Bronchus fibroblast of lung (primary cell): Measurements from ENCODE around the gene MATCAP1. TPM values are rescaled to one million over a fixed set of nuclear protein-coding genes. Genes with fewer than 3 reads are reported as not detected.

Experiments
- total RNA-seq: library from RNA; depleted of rRNA; stranded (reverse); fragments of >200 nt; gene quantifications from 2 replicates; pipeline ENCODE4 v1.2.3, GENCODE V29; 2015

Gene MATCAP1
- total RNA-seq, result 8.4 and 9.1 TPM in 2 replicates

DNA sequence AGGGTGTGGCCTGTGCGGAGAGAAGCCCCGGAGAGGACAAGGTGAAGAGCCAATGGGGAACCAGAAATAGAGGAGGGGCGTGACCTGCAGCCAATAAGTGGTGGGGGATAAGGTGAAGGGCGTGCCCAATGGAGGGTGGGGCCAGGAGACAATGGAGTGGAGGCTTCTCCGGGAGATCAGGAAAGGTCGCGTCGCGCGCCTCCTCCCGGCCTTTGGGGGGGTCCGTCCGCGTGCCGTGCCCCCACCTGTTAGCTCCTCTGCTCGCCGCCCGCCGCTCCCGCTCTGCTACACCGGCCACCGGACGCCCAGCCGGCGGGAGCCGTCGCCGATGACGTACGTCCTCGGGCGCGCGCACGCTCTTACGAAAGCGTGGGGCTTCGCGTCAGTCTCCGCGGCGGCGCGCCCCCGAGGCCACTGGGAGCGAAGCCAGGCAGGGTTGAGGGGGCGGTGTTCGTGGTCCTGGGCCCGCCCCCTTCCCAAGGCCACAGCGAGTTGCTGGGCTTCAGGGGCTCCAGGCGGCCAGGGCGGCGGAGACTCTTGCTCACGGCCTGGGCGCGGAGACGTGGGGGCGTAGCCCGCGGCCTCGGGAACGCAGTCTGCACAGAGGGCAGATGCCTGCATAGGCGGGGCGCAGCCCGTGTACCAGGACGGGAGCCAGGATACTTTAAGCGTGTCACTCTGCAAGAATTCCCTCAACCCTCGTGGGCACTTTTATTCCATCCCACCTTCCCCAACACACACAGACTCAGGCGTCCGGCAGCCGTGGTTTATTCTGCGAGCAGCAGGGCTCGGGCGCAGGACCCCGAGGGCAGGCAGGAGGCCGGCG lies at the start of gene MATCAP1:
Gene MATCAP1, minus strand, starts transcription at position 337 of the 826 bp plus-strand sequence. CDS start 3,353 bp downstream, outside the sequence.

DNA sequence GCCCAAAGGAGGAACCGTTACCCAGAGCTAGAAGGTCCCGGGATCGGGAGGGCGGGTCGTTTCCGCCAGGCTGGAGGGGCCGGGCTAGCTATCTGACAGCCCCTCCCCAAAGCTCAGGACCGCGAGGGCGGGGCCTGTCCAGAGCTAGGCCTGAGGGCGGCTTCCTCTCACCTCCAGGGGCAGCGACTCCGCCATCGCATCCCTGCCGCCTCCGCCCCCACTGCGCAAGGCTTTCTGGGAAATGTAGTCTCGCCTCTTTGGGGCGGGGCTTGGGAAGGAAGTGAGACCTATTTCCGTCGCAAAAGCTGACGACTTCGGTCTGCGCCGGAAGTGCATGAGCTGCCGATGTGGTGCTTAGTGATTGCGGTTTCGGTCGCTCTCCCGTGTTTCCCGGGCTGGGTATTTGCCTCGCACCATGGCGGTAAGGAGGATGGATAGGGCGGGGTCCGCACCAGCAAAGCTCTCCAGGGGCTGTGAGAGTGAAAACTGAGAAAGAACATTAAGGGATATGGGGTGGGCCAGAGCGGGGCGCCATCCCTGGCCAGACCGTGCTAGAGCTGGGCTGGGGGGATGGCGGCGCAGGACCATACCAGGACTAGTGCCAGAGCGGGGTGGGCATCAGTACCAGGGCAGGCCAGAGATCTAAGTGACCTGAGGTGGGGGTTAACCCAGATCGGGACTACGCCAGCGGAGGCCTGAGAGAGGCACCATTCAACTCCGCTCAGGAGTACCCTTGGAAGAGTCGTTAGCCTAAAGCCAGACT lies 43.2 kb upstream of the MATCAP1 start, which contains the start of gene TMEM208:
Gene TMEM208, plus strand, starts transcription at position 327 of the 763 bp plus-strand sequence. Its CDS starts 89 bp downstream, at position 416.

DNA sequence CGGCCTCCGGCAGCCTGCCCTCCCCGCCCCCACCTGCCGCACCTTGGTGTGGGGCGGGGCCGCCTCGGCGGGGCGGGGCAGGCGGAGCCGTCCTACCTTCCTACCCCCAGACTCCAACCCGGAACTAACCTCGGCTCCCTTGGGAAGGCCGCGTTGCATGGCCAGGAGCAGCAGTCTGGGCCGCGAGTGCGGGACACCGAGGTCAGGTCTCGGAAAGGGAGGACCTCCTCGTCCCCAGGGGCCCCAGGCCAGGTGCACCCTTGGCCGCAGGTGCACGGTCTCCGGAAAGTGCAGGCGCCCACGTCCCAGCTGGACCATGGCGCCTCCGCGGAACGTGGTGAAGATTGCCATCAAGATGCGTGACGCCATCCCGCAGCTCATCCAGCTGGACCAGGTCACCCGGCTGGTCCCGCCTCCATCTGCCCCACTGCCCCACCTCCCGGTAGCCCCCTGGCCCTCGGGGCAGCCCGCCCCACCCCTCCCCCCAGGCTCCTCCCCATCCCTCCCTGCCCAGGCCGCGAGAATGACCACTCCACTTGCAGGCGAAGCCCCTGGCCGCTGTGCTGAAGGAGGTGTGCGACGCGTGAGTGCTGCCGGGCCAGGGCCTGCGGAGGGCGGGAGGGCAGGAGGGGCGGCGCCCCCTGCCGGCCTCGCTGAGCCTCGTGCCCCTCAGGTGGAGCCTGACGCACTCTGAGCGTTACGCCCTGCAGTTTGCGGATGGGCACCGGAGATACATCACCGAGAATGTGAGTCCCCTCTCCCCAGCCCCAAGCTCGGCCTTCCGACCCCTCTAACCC lies 15.4 kb upstream of the MATCAP1 start, which contains the start of gene ELMO3:
Gene ELMO3, plus strand, starts transcription at position 121 of the 797 bp plus-strand sequence. Its CDS starts 196 bp downstream, at position 317.

DNA sequence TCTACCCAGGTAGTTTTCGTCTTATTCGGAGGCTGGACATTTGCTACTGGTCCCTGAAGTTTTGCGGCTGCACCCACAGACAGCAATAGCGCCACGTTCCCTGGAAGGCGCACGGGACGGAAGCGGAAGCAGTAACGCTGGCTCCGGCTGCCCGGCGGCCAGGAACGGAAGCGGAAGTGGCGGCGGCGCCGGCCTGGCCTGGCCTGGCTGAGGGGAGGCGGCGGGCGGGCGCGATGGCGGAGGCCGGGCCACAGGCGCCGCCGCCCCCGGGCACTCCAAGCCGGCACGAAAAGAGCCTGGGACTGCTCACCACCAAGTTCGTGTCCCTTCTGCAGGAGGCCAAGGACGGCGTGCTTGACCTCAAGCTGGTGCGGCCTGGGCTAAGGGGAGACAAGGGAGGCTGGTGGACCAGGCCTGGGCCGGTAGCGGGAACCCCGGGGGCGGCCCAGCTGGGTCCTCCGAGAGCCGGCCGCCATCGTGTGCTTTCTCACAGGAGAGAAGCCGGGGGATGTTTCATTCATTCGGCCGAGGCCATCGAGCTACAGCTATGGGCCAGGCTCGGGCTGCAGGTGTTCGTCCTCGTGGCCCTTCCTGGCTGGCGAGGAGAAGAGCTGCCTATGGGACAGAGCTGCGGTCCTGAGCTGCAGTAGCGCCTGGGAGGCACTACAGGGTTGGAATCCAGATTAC lies 8.4 kb upstream of the MATCAP1 start, which contains the start of gene E2F4:
Gene E2F4, plus strand, starts transcription at position 161 of the 687 bp plus-strand sequence. Its CDS starts 73 bp downstream, at position 234.

DNA sequence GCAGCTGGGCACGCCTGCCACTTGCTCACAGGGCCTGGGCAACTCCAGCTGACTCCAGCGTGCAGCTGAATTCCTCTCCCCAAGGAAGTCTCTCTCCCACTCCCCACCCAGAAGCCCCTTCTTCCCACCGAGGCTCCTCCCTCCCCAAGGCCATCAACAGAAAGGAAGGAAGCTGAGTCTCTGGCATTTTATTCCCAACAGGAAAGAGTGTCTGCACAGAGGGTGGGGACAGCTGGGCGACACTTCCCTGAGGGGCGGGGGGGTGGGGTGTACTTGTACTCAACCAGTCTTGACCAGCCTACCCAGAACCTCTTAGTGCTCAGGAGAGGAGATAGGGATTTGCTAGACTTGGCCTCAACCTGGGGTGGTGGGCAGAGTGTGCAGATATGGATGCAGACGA lies 6.3 kb upstream of the MATCAP1 start, which contains the start of gene EXOC3L1:
Gene EXOC3L1, minus strand, starts transcription at position 96 of the 400 bp plus-strand sequence. CDS start 460 bp downstream, outside the sequence.

DNA sequence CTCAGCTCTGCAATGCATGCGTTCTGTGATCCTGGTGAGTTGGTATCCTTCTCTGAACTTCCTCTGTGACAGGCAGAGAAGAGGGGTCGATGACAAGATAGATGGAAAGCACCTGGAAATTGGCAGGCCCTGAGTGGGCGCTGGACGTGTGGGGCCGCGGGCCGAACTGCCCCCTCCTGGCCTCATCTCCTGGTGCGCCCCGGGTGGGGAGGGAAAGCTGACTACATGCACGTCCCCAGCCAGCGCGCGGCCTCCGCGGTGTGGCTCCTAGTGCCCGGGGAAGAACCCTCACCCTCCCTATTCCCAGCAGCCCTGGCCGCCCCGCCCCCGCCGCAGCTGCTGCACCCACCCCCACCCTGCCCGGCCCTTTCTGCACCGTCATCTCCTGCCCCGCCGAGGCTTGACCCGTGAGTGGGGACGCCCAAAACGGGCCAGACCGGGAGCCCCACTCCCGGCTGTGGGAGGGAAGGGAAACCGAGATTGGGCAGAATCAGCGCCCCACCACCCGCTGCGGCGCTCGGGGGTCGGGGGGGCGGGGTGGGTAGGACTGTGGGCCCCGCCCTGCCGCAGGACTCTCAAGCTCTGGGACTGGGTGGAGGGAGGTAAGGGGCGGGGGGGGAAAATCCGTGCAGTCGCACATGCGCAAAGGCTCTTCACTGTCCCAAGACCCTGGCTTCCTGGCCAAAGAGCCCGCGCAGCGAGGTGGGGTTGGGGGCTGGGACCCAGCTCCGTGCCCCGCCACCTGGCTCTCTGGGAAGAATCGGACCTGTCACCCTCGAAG lies 13.4 kb downstream of the MATCAP1 start, which contains the start of gene NOL3:
Gene NOL3, plus strand, starts transcription at position 371 of the 781 bp plus-strand sequence.

DNA sequence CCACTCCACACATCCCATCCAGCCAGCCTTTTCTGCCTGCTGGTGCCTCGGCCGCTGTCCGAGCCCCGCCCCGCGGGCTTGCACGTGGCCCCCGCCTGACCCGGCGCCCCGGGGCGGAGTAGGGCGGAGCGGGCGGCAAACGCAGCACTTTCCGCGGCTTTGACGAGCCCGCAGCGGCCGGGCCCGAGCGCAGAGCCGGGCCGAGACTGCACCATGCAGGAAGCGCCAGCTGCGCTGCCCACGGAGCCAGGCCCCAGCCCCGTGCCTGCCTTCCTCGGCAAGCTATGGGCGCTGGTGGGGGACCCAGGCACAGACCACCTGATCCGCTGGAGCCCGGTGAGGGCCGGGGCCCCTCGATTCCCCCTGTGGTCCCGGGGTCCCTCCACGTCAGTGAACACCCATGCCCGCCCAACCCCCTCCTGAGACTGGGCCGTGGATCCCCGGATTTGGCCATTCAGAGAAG lies 19.1 kb downstream of the MATCAP1 start, which contains the start of gene HSF4:
Gene HSF4, plus strand, starts transcription at position 147 of the 463 bp plus-strand sequence. Its CDS starts 67 bp downstream, at position 214.

DNA sequence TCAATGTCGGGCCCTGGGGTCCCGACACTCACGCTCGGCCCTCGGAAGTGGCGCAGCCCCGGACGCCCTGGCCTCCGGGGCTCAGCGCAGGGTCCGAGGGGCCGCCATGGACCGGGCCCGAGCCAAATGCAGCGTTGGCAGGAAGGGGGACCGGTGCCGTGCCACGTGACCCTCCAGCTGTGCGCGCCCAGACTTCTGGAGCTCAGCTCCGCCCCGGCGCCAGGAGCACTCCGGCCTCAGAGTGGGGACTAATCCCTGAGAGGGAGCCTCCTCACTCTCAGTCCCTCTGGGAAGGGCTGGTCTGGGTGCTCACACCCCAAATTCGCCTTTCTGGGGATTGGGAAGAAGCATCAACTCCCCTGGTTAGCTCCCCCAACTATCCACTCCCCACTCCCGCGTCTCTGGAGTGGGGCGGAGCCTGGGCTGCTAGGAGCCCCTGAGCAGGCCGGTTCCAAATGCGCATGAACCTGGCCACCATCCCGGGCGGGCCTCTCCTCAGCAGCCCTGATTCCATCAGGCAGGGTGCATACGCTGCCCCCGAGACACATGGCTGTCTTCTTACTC lies 32.8 kb downstream of the MATCAP1 start, which contains the start of gene B3GNT9:
Gene B3GNT9, minus strand, starts transcription at position 166 of the 564 bp plus-strand sequence. CDS start 513 bp downstream, outside the sequence.

Other genes starting within 250 kb of the MATCAP1 start
- 180 and 183 TPM in 2 replicates for gene CIAO2B, start 249.6 kb downstream of the MATCAP1 start, total RNA-seq
- 22.0 and 24.7 TPM in 2 replicates for gene CES2, start 248.4 kb downstream of the MATCAP1 start, total RNA-seq
- 0.15 and 0.17 TPM in 2 replicates for gene CES3, start 222.7 kb downstream of the MATCAP1 start, total RNA-seq
- 0.34 and 0.45 TPM in 2 replicates for gene CES4A, start 195.4 kb downstream of the MATCAP1 start, total RNA-seq
- 35.4 and 45.1 TPM in 2 replicates for gene CBFB, start 154.8 kb downstream of the MATCAP1 start, total RNA-seq
- 9.8 and 13.7 TPM in 2 replicates for gene PHAF1, start 74.0 kb downstream of the MATCAP1 start, total RNA-seq
- 24.1 and 25.1 TPM in 2 replicates for gene B3GNT9, start 33.0 kb downstream of the MATCAP1 start, total RNA-seq
- gene TRADD, start 24.1 kb downstream of the MATCAP1 start, total RNA-seq, result 13.5 and 15.1 TPM in 2 replicates
- gene FBXL8, start 24.0 kb downstream of the MATCAP1 start, total RNA-seq, result 9.6 and 10.1 TPM in 2 replicates
- gene HSF4, start 19.2 kb downstream of the MATCAP1 start, total RNA-seq, result 1.3 and 2.4 TPM in 2 replicates
- 13.1 and 14.5 TPM in 2 replicates for gene NOL3, start 13.4 kb downstream of the MATCAP1 start, total RNA-seq
- not detected in 2 replicates for gene EXOC3L1, start 6.2 kb upstream of the MATCAP1 start, total RNA-seq
- gene E2F4, start 8.2 kb upstream of the MATCAP1 start, total RNA-seq, result 84.7 and 90.4 TPM in 2 replicates
- 0.59 and 0.84 TPM in 2 replicates for gene ELMO3, start 15.2 kb upstream of the MATCAP1 start, total RNA-seq
- gene TMEM208, start 43.2 kb upstream of the MATCAP1 start, total RNA-seq, result 56.8 and 61.5 TPM in 2 replicates
- gene FHOD1, start 63.5 kb upstream of the MATCAP1 start, total RNA-seq, result 21.7 and 23.0 TPM in 2 replicates
- gene SLC9A5, start 65.0 kb upstream of the MATCAP1 start, total RNA-seq, result 0.89 and 1.3 TPM in 2 replicates
- gene PLEKHG4, start 95.6 kb upstream of the MATCAP1 start, total RNA-seq, result 20.4 and 26.4 TPM in 2 replicates
- not detected in 2 replicates for gene KCTD19, start 142.8 kb upstream of the MATCAP1 start, total RNA-seq
- gene LRRC36, start 142.9 kb upstream of the MATCAP1 start, total RNA-seq, result under 0.01 TPM in 1 of 2 replicates, not detected in the other
- 0.15 and 0.34 TPM in 2 replicates for gene TPPP3, start 209.5 kb upstream of the MATCAP1 start, total RNA-seq
- 4.6 and 7.9 TPM in 2 replicates for gene ZDHHC1, start 232.5 kb upstream of the MATCAP1 start, total RNA-seq
- not detected in 2 replicates for gene HSD11B2, start 247.2 kb upstream of the MATCAP1 start, total RNA-seq